HepG2 (cell line): Measurements from ENCODE around the gene POLR1H. TPM values are rescaled to one million over a fixed set of nuclear protein-coding genes. Genes with fewer than 3 reads are reported as not detected.
A peak's percentile ranks its signal among the peaks of the same experiment; 100 is the strongest.

Experiments used
- ELF3 ChIP-seq: IDR thresholded peaks from 2 replicates; pipeline ENCODE4 v1.6.1; 2016; ENCODE audit warnings: missing genetic modification reagents, missing compliant biosample characterization
- IRX3 ChIP-seq: sonication (generic); formaldehyde crosslinking; IDR thresholded peaks from 2 replicates; pipeline ENCODE4 v1.8.1; 2023; ENCODE audit warnings: mild to moderate bottlenecking, low read depth, missing genetic modification reagents, borderline replicate concordance
- KLF6 ChIP-seq: IDR thresholded peaks from 2 replicates; pipeline ENCODE4 v1.8.0; 2016; ENCODE audit warnings: missing biosample characterization, missing genetic modification reagents
- PAF1 ChIP-seq: IDR thresholded peaks from 2 replicates; pipeline ENCODE4 v1.6.1; 2016; ENCODE audit warnings: missing genetic modification reagents, missing compliant biosample characterization
- RBAK ChIP-seq: sonication (generic); formaldehyde crosslinking; IDR thresholded peaks from 2 replicates; pipeline ENCODE4 v1.5.1; 2020; ENCODE audit warnings: mild to moderate bottlenecking, missing genetic modification reagents
- RFX1 ChIP-seq: fragments of 450-650 bp; IDR thresholded peaks from 2 replicates; pipeline ENCODE4 v1.6.1; 2017
- SMARCC2 ChIP-seq: fragments of 450-650 bp; IDR thresholded peaks from 2 replicates; pipeline ENCODE4 v1.6.1; 2017; ENCODE audit warnings: antibody characterized with exemption, mild to moderate bottlenecking
- ZNF274 ChIP-seq: sonication (generic); formaldehyde crosslinking; IDR thresholded peaks from 2 replicates; pipeline ENCODE4 v1.5.1; 2020; ENCODE audit warnings: mild to moderate bottlenecking, missing genetic modification reagents
- ZNF329 ChIP-seq: sonication (generic); formaldehyde crosslinking; IDR thresholded peaks from 2 replicates; pipeline ENCODE4 v1.9.0; 2021; ENCODE audit warnings: low read depth, mild to moderate bottlenecking, missing genetic modification reagents
- ZNF510 ChIP-seq: sonication (generic); formaldehyde crosslinking; IDR thresholded peaks from 2 replicates; pipeline ENCODE4 v1.4.0; 2020; ENCODE audit warnings: low read depth, mild to moderate bottlenecking, missing genetic modification reagents
- ZNF746 ChIP-seq: sonication (generic); formaldehyde crosslinking; IDR thresholded peaks from 2 replicates; pipeline ENCODE4 v1.8.0; 2022; ENCODE audit warnings: mild to moderate bottlenecking, missing genetic modification reagents
- ZNF747 ChIP-seq: sonication (generic); formaldehyde crosslinking; IDR thresholded peaks from 2 replicates; pipeline ENCODE4 v1.8.1; 2023; ENCODE audit warnings: missing genetic modification reagents, mild to moderate bottlenecking, borderline replicate concordance
- ZNF792 ChIP-seq: IDR thresholded peaks from 2 replicates; pipeline ENCODE4 v1.6.1; 2016
- polyA plus RNA-seq, 8 experiments: library from polyadenylated mRNA; depleted of rRNA in 3 of 8; stranded (reverse) in 7 of 8; unstranded in 1 of 8; fragments of >200 nt; fragmentation: Illumina TruSeq in 4 of 8; extraction: Trizol in 4 of 8; gene quantifications; 2 replicates each; pipeline versions ENCODE4 v1.2.1 to v1.2.3, GENCODE V29; 2011 to 2016; ENCODE audit warnings: low read depth in 4 of 8, missing spikeins in 1 of 8, mixed read lengths in 1 of 8; ENCODE audit not compliant: insufficient read depth in 1 of 8
- total RNA-seq, 5 experiments: library from RNA; depleted of rRNA; stranded (reverse); fragments of >200 nt; fragmentation: Illumina TruSeq; extraction: Trizol; gene quantifications; 2 replicates each; pipeline ENCODE4 v1.2.3, GENCODE V29; 2016; ENCODE audit warnings: low read depth in 1 of 5
- TF ChIP-seq, protein P1 (sequence below): sonication (generic); formaldehyde crosslinking; IDR thresholded peaks from 2 replicates; pipeline ENCODE4 v1.4.0; 2020; ENCODE audit warnings: missing genetic modification reagents, borderline replicate concordance
- TF ChIP-seq, protein P2 (sequence below): sonication (generic); formaldehyde crosslinking; IDR thresholded peaks from 2 replicates; pipeline ENCODE4 v1.8.0; 2023; ENCODE audit warnings: mild to moderate bottlenecking, missing genetic modification reagents
- TF ChIP-seq, protein P3 (sequence below): sonication (generic); formaldehyde crosslinking; IDR thresholded peaks from 2 replicates; pipeline ENCODE4 v1.4.0; 2020; ENCODE audit warnings: missing genetic modification reagents, mild to moderate bottlenecking, borderline replicate concordance
- TF ChIP-seq, protein P4 (sequence below), 2 experiments: sonication (generic) in 1 of 2; formaldehyde crosslinking in 1 of 2; IDR thresholded peaks; 2 replicates each; pipeline versions ENCODE4 v1.4.0 to v1.6.1; 2018 to 2020; ENCODE audit warnings: missing genetic modification reagents in 2 of 2, borderline replicate concordance in 1 of 2, low read depth in 1 of 2, mild to moderate bottlenecking in 1 of 2, missing biosample characterization in 1 of 2
- TF ChIP-seq, protein P5 (sequence below): sonication (generic); formaldehyde crosslinking; IDR thresholded peaks from 2 replicates; pipeline ENCODE4 v1.4.0; 2020; ENCODE audit warnings: missing genetic modification reagents

Gene POLR1H
- total and polyA plus RNA-seq, 2 of the 13 experiments (the other 11 are each of a cell fraction or from before 2014, with no cell fraction given) = 61.4 to 79.8 TPM

DNA sequence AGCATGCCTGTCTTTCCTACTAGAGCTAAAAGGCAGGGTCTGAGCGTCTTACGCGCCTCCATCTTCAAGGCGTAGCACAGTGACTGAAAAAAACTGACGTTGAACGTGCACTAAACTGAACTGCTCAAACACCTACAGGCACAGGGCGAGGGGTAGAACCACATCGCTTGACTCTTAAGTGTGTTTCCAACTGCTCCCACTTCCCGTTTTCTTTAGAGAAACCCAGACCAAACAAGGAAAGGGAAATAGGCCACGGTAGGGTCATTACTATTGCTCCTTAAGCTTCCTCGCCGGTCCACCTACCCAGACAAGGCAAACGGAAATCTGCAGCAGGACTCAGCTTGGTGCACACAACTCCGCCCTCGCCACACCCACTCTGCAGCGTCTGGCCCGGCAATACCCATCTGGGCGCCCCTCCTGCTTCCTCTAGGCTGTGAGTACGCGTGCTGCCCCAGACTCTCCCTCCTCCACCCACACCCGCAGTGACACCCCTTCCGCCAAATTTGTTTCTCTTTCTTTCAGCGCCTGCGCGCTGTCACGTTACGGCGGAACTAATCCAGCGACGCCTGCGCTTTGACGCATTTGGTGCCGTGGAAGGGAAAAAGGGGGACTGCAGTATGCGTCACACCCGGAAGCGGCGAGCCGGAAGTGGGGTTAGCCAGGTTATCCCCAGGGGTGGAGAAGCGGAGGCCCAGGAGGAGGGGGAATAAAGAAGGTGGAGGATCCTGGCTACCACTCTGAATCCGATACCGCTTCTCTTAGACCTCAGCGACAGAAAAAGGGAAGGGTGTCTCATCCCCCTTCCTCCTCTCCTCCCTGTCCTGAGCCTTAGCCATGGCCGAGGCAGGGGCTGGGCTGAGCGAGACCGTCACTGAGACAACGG is 5.8 kb downstream of the POLR1H start, which contains the start of gene PPP1R11 (continued):
- TF ChIP-seq, protein P1, sequence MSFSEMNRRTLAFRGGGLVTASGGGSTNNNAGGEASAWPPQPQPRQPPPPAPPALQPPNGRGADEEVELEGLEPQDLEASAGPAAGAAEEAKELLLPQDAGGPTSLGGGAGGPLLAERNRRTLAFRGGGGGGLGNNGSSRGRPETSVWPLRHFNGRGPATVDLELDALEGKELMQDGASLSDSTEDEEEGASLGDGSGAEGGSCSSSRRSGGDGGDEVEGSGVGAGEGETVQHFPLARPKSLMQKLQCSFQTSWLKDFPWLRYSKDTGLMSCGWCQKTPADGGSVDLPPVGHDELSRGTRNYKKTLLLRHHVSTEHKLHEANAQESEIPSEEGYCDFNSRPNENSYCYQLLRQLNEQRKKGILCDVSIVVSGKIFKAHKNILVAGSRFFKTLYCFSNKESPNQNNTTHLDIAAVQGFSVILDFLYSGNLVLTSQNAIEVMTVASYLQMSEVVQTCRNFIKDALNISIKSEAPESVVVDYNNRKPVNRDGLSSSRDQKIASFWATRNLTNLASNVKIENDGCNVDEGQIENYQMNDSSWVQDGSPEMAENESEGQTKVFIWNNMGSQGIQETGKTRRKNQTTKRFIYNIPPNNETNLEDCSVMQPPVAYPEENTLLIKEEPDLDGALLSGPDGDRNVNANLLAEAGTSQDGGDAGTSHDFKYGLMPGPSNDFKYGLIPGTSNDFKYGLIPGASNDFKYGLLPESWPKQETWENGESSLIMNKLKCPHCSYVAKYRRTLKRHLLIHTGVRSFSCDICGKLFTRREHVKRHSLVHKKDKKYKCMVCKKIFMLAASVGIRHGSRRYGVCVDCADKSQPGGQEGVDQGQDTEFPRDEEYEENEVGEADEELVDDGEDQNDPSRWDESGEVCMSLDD = 0 out of 2 replicates have a peak, but pooled peaks have one; percentile 56
- no peak for TF ChIP-seq PAF1
- peak; percentile 97 for TF ChIP-seq ZNF510 (CRISPR knock-in tag)
- TF ChIP-seq ZNF329 (CRISPR knock-in tag) = peak; percentile 81; the same call in 1 of the 2 replicates
- TF ChIP-seq ZNF274 (CRISPR knock-in tag) = peak; percentile 75; the same call in 1 of the 2 replicates
- 0 out of 2 replicates have a peak, but pooled peaks have one; percentile 73 for TF ChIP-seq IRX3 (CRISPR knock-in tag)
- TF ChIP-seq ELF3 (CRISPR knock-in tag) = peak; percentile 96
- TF ChIP-seq ZNF792 (CRISPR knock-in tag) = peak; percentile 57; the same call in 1 of the 2 replicates
- TF ChIP-seq ZNF746 (CRISPR knock-in tag) = peak; percentile 96
- TF ChIP-seq, protein P2, sequence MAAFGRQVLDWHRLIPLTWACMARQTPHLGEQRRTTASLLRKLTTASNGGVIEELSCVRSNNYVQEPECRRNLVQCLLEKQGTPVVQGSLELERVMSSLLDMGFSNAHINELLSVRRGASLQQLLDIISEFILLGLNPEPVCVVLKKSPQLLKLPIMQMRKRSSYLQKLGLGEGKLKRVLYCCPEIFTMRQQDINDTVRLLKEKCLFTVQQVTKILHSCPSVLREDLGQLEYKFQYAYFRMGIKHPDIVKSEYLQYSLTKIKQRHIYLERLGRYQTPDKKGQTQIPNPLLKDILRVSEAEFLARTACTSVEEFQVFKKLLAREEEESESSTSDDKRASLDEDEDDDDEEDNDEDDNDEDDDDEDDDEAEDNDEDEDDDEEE = peak; percentile 69; the same call in 1 of the 2 replicates
- no peak for TF ChIP-seq SMARCC2
- TF ChIP-seq RFX1 = peak; percentile 88; the same call in 1 of the 2 replicates
- TF ChIP-seq, protein P3, sequence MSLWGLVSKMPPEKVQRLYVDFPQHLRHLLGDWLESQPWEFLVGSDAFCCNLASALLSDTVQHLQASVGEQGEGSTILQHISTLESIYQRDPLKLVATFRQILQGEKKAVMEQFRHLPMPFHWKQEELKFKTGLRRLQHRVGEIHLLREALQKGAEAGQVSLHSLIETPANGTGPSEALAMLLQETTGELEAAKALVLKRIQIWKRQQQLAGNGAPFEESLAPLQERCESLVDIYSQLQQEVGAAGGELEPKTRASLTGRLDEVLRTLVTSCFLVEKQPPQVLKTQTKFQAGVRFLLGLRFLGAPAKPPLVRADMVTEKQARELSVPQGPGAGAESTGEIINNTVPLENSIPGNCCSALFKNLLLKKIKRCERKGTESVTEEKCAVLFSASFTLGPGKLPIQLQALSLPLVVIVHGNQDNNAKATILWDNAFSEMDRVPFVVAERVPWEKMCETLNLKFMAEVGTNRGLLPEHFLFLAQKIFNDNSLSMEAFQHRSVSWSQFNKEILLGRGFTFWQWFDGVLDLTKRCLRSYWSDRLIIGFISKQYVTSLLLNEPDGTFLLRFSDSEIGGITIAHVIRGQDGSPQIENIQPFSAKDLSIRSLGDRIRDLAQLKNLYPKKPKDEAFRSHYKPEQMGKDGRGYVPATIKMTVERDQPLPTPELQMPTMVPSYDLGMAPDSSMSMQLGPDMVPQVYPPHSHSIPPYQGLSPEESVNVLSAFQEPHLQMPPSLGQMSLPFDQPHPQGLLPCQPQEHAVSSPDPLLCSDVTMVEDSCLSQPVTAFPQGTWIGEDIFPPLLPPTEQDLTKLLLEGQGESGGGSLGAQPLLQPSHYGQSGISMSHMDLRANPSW (CRISPR knock-in tag) = peak; percentile 90; the same call in 1 of the 2 replicates
- TF ChIP-seq, protein P4, sequence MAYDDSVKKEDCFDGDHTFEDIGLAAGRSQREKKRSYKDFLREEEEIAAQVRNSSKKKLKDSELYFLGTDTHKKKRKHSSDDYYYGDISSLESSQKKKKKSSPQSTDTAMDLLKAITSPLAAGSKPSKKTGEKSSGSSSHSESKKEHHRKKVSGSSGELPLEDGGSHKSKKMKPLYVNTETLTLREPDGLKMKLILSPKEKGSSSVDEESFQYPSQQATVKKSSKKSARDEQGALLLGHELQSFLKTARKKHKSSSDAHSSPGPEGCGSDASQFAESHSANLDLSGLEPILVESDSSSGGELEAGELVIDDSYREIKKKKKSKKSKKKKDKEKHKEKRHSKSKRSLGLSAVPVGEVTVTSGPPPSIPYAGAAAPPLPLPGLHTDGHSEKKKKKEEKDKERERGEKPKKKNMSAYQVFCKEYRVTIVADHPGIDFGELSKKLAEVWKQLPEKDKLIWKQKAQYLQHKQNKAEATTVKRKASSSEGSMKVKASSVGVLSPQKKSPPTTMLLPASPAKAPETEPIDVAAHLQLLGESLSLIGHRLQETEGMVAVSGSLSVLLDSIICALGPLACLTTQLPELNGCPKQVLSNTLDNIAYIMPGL (CRISPR knock-in tag; IDR thresholded peaks at IDR 0.05; ENCODE audit: borderline replicate concordance in 1 of 2, low read depth in 1 of 2) = peak; percentile 65 to 87; a peak in 3 of 4 replicates
- TF ChIP-seq, protein P5, sequence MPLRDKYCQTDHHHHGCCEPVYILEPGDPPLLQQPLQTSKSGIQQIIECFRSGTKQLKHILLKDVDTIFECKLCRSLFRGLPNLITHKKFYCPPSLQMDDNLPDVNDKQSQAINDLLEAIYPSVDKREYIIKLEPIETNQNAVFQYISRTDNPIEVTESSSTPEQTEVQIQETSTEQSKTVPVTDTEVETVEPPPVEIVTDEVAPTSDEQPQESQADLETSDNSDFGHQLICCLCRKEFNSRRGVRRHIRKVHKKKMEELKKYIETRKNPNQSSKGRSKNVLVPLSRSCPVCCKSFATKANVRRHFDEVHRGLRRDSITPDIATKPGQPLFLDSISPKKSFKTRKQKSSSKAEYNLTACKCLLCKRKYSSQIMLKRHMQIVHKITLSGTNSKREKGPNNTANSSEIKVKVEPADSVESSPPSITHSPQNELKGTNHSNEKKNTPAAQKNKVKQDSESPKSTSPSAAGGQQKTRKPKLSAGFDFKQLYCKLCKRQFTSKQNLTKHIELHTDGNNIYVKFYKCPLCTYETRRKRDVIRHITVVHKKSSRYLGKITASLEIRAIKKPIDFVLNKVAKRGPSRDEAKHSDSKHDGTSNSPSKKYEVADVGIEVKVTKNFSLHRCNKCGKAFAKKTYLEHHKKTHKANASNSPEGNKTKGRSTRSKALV (CRISPR knock-in tag) = peak; percentile 80
- peak; percentile 54; the same call in 1 of the 2 replicates for TF ChIP-seq KLF6 (CRISPR knock-in tag)
- no peak for TF ChIP-seq RBAK (CRISPR knock-in tag)
- TF ChIP-seq ZNF747 (CRISPR knock-in tag) = peak; percentile 81; the same call in 1 of the 2 replicates
